HUES6 (cell line): ENCODE data around the gene DEFB127.
"Not testable (repeated sequence)": the region's sequence is repeated elsewhere in the genome, so short reads cannot be mapped to it uniquely, and the experiment has no call there.

Experiments used
- H3K27ac ChIP-seq: 2 replicates; pipeline ENCODE4 v1.7.0; 2013; ENCODE audit warnings: low read depth, mild to moderate bottlenecking, low read length, inconsistent platforms
- H3K27me3 ChIP-seq: 2 replicates; pipeline ENCODE4 v1.6.1; 2013; ENCODE audit warnings: low read length; ENCODE audit not compliant: control insufficient read depth, insufficient read depth
- H3K36me3 ChIP-seq: 2 replicates; pipeline ENCODE4 v1.6.1; 2013; ENCODE audit warnings: low read length; ENCODE audit not compliant: control insufficient read depth, insufficient read depth
- H3K4me1 ChIP-seq: 2 replicates; pipeline ENCODE4 v1.6.1; 2013; ENCODE audit warnings: low read length; ENCODE audit not compliant: control insufficient read depth, insufficient read depth
- H3K4me3 ChIP-seq: 2 replicates; pipeline ENCODE4 v1.5.1; 2013; ENCODE audit warnings: low read depth, low read length
- H3K9ac ChIP-seq: one replicate; pipeline ENCODE4 v1.6.1; 2013; ENCODE audit warnings: mild to moderate bottlenecking, low read length
- H3K9me3 ChIP-seq: 2 replicates; pipeline ENCODE4 v1.6.1; 2013; ENCODE audit warnings: low read depth, low read length; ENCODE audit not compliant: control insufficient read depth, insufficient read depth

The DEFB127 gene

DNA sequence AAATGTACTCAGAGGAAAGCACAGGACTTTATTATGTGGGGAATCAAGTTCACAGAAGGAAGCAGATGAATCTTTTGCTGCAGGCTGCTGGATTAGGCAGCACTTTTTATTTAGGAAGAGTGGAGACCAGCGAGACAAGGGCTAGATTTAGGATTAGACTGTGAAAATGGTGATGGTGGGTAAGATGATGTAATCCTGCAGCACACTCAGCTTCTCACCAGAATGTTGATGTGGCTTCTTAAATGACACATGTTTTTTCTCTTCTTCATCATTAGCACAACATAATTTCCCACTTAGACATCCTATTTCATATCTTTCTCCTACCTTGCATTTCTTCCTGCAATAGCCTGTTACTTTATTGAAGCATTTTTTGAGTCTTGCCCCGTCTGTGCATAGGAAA lies 30.5 kb downstream of the DEFB127 start:
- no peaks in the 10 kb centered on the region for H3K4me1 ChIP-seq
- no peak overlapping the region for H3K9ac ChIP-seq
- H3K27me3 ChIP-seq: peaks cover 4% of the 10 kb centered on the region
- no peak overlapping the region for H3K4me3 ChIP-seq
- H3K9me3 ChIP-seq: peaks cover 17% of the 10 kb centered on the region
- no peaks in the 10 kb centered on the region for H3K36me3 ChIP-seq
- no peak overlapping the region for H3K27ac ChIP-seq

DNA sequence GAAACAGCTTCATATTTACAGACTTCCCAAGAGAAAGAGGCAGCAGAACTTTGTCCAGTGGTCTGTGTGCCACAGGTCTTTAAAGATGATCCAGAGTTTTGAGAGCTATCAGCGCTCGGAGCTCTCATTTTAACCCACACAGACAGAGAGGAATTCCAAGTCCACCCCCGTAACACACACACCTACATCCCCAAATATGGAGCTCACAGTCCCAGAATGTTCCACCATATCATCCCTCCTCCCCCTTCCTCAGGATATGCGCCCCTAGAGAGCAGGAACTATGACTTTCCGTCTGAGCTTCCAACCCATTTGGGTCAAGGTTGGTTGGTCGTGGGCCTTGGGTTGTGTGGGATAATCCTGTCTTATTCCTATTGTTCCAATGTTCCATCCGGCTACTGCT lies 32.4 kb downstream of the DEFB127 start, which contains the start of gene DEFB128:
Gene DEFB128 (minus strand): TSS at position 101 of the 400 bp plus-strand sequence. CDS start 88 bp downstream, at position 13.
- H3K27ac ChIP-seq: no peak within 1 kb of the TSS
- H3K4me3 ChIP-seq: no peak within 1 kb of the TSS
- H3K9ac ChIP-seq: no peak within 1 kb of the TSS
- H3K27me3 ChIP-seq: peaks cover 4% of the 10 kb centered on the region
- H3K9me3 ChIP-seq: peaks cover 21% of the 10 kb centered on the region
- no peaks in the 10 kb centered on the region for H3K4me1 ChIP-seq
- H3K36me3 ChIP-seq: no peaks in the 10 kb centered on the region

DNA sequence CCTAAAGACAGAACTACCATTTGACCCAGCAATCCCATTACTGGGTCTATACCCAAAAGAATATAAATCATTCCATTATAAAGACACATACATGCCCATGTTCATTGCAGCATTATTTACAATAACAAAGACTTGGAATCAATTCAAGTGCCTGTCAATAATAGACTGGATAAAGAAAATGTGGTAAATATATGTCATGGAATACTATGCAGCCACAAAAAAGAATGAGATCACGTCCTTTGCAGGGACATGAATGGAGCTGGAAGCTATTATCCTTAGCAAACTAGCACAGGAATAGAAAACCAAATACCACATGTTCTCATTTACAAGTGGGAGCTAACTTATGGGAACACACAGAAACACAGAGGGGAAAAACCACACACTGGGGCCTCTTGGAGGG lies 41.0 kb downstream of the DEFB127 start:
- Histone ChIP-seq H3K4me1 (no peaks in the 10 kb centered on the region), H3K4me3 (no peak overlapping the region), H3K9me3 (no peaks in the 10 kb centered on the region), H3K27me3 (peaks cover 11% of the 10 kb centered on the region), H3K9ac (no peak overlapping the region), H3K27ac (no peak overlapping the region), H3K36me3 (no peaks in the 10 kb centered on the region)

DNA sequence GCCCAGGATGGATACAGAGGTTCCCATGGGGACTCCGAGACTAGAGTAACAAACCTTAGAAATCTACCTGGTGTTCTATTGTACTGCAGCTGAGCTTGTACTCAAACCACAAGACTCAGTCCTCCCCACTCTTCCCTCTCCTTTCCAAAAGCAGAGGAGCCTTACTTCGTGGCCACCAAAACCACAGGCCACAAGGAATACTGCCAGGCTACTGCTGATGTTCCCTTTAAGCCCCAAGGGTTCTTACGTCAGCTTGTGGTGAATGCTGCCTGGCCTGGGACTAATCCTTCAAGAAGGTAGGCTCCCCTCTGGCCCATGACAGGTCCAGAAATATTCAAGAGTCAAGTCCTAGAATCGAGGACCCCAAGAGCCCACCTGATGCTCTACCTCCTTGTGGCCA lies 42.7 kb downstream of the DEFB127 start:
- Histone ChIP-seq H3K27me3 (peaks cover 11% of the 10 kb centered on the region), H3K9ac (no peak overlapping the region), H3K27ac (no peak overlapping the region), H3K4me3 (no peak overlapping the region), H3K9me3 (no peaks in the 10 kb centered on the region), H3K4me1 (no peaks in the 10 kb centered on the region), H3K36me3 (no peaks in the 10 kb centered on the region)

DNA sequence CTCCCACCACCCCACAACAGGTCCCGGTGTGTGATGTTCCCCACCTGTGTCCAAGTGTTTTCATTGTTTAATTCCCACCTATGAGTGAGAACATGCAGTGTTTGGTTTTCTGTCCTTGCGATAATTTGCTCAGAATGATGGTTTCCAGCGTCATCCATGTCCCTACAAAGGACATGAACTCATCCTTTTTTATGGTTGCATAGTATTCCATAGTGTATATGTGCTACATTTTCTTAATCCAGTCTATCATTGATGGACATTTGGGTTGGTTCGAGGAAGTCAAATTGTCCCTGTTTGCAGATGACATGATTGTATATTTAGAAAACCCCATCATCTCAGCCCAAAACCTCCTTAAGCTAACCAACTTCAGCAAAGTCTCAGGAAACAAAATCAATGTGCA lies 46.4 kb downstream of the DEFB127 start:
- not testable (repeated sequence) for H3K4me1 ChIP-seq, H3K36me3 ChIP-seq, H3K27ac ChIP-seq, H3K9ac ChIP-seq, H3K4me3 ChIP-seq, H3K9me3 ChIP-seq
- H3K27me3 ChIP-seq: peaks cover 14% of the 10 kb centered on the region
